AG04450 (cell line): ENCODE data around the gene C1QL2. TPM values are rescaled to one million over a fixed set of nuclear protein-coding genes. Genes with fewer than 3 reads are reported as not detected.

ENCODE experiments used
- CTCF ChIA-PET: fragments of 300-600, 350-600 bp; formaldehyde crosslinking; extraction: SDS; loops from one replicate; lab custom pipeline; 2022; ENCODE audit warnings: antibody characterized with exemption, inconsistent platforms; lab: Charles Lee
- POLR2A ChIA-PET: fragments of 350-600 bp; formaldehyde crosslinking; extraction: SDS; loops from one replicate; lab custom pipeline; 2021; ENCODE audit warnings: antibody characterized with exemption, inconsistent platforms; lab: Yijun Ruan, JAX
- DNase-seq: peaks from one replicate; pipeline ENCODE4 v3.0.0-alpha.2; 2011; ENCODE audit warnings: low read depth, low spot score
- H3K27ac ChIP-seq: one replicate; pipeline ENCODE4 v1.5.1; 2012; ENCODE audit warnings: low read depth, low read length, control low read depth
- H3K27me3 ChIP-seq: one replicate; pipeline ENCODE4 v1.6.0; 2012; ENCODE audit warnings: low read length; ENCODE audit not compliant: control insufficient read depth, insufficient read depth
- H3K4me3 ChIP-seq: 2 replicates; pipeline ENCODE4 v1.5.1; 2011; ENCODE audit warnings: mild to moderate bottlenecking, low read depth, low read length, control low read depth
- H3K9me3 ChIP-seq: 2 replicates; pipeline ENCODE4 v1.5.1; 2012; ENCODE audit warnings: low read length; ENCODE audit not compliant: control insufficient read depth, insufficient read depth
- CTCF ChIP-seq: IDR thresholded peaks from 2 replicates; pipeline ENCODE4 v1.5.1; 2011; ENCODE audit warnings: low read depth, low read length, control low read depth, inconsistent platforms
- polyA plus RNA-seq: library from polyadenylated mRNA; depleted of rRNA; stranded (reverse); fragments of >200 nt; gene quantifications from 2 replicates; pipeline ENCODE4 v1.2.3, GENCODE V29; 2011

C1QL2 gene
- polyA plus RNA-seq, 1 experiment: not detected

GRCh38 chr2:119156891-119157773 lies 1.4 kb downstream of the C1QL2 start:
- H3K27me3 ChIP-seq: peaks cover 59% of the 10 kb centered on the region
- DNase-seq: no peak
- TF ChIP-seq CTCF: no peak
- H3K4me3 ChIP-seq: no peak overlapping the region
- ChIA-PET POLR2A (no interaction called here), CTCF (interaction anchor here (0.6 kb wide), 1 partner anchor 40 kb away, joined by 4 read pairs; no protein-coding TSS in a partner anchor)
- no peaks in the 10 kb centered on the region; the same call in 1 of the 2 replicates for H3K9me3 ChIP-seq
- no peak overlapping the region for H3K27ac ChIP-seq

- Histone ChIP-seq H3K9me3 (no peaks in the 10 kb centered on the region; the same call in 1 of the 2 replicates), H3K4me3 (no peak overlapping the region), H3K27me3 (peaks cover 58% of the 10 kb centered on the region), H3K27ac (no peak overlapping the region)
- TF ChIP-seq CTCF: no peak
- CTCF ChIA-PET: interaction anchor here (0.6 kb wide), 2 partner anchors 30 to 41 kb away, joined by 4 read pairs; no protein-coding TSS in a partner anchor
- DNase-seq: no peak
- POLR2A ChIA-PET: no interaction called here
Observed at GRCh38 chr2:119156105-119156890, 2.3 kb downstream of the C1QL2 start.

- TF ChIP-seq CTCF: no peak
- ChIA-PET CTCF (interaction anchor here (0.6 kb wide), 1 partner anchor 31 kb away, joined by 4 read pairs; no protein-coding TSS in a partner anchor), POLR2A (no interaction called here)
- Histone ChIP-seq H3K27me3 (peaks cover 57% of the 10 kb centered on the region), H3K9me3 (no peaks in the 10 kb centered on the region; the same call in 1 of the 2 replicates), H3K27ac (no peak overlapping the region), H3K4me3 (no peak overlapping the region)
- no peak for DNase-seq
Observed at GRCh38 chr2:119155633-119156032, 2.9 kb downstream of the C1QL2 start.

- Histone ChIP-seq H3K27ac (no peak overlapping the region), H3K27me3 (peaks cover 49% of the 10 kb centered on the region), H3K4me3 (no peak overlapping the region), H3K9me3 (no peaks in the 10 kb centered on the region; the same call in 1 of the 2 replicates)
- ChIA-PET CTCF (no interaction called here), POLR2A (no interaction called here)
- DNase-seq: no peak
- TF ChIP-seq CTCF: no peak
Observed at GRCh38 chr2:119154076-119154475, 4.5 kb downstream of the C1QL2 start.
